Kidney epithelial cell (primary cell): Measurements from ENCODE around the gene SCYL1. TPM values are rescaled to one million over a fixed set of nuclear protein-coding genes. Genes with fewer than 3 reads are reported as not detected.

ENCODE experiments used
- DNase-seq: peaks from one replicate; pipeline ENCODE4 v3.0.0-alpha.2; 2010; ENCODE audit warnings: low read depth
- H3K27me3 ChIP-seq: 2 replicates; pipeline ENCODE4 v1.6.0; 2011; ENCODE audit warnings: low read length; ENCODE audit not compliant: control insufficient read depth, insufficient read depth
- H3K36me3 ChIP-seq: 2 replicates; pipeline ENCODE4 v1.5.1; 2011; ENCODE audit warnings: low read length; ENCODE audit not compliant: control insufficient read depth, insufficient read depth
- H3K4me3 ChIP-seq: 2 replicates; pipeline ENCODE4 v1.5.1; 2011; ENCODE audit warnings: low read depth, mild to moderate bottlenecking, control low read depth, low read length
- total RNA-seq: library from RNA; depleted of rRNA; stranded (reverse); fragments of >200 nt; gene quantifications from 2 replicates; pipeline ENCODE4 v1.2.3, GENCODE V29; 2015
- TF ChIP-seq, protein P1 (sequence below): IDR thresholded peaks from 2 replicates; pipeline ENCODE4 v1.5.1; 2011; ENCODE audit warnings: mild to moderate bottlenecking, moderate library complexity, low read length, control low read depth, inconsistent platforms; ENCODE audit not compliant: insufficient read depth, poor library complexity, severe bottlenecking

SCYL1 gene
- total RNA-seq, 1 donor from 2014 or later: 121 TPM

DNA sequence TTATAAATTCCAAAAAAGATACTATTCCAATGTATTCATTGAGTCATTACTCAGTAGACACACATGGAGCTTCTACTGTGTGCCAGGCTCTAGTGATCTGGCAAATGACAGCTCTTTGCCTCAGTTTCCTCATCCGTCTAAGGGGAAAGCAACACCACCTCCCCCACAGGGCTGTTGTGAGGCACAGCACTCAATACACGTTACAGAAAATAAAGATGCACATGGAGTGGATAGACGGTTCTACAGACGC lies 32.6 kb upstream of the SCYL1 start:
- H3K36me3 ChIP-seq: no peaks in the 10 kb centered on the region
- TF ChIP-seq, protein P1, sequence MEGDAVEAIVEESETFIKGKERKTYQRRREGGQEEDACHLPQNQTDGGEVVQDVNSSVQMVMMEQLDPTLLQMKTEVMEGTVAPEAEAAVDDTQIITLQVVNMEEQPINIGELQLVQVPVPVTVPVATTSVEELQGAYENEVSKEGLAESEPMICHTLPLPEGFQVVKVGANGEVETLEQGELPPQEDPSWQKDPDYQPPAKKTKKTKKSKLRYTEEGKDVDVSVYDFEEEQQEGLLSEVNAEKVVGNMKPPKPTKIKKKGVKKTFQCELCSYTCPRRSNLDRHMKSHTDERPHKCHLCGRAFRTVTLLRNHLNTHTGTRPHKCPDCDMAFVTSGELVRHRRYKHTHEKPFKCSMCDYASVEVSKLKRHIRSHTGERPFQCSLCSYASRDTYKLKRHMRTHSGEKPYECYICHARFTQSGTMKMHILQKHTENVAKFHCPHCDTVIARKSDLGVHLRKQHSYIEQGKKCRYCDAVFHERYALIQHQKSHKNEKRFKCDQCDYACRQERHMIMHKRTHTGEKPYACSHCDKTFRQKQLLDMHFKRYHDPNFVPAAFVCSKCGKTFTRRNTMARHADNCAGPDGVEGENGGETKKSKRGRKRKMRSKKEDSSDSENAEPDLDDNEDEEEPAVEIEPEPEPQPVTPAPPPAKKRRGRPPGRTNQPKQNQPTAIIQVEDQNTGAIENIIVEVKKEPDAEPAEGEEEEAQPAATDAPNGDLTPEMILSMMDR: no peak
- no peak overlapping the region for H3K4me3 ChIP-seq
- DNase-seq: no peak
- no peaks in the 10 kb centered on the region for H3K27me3 ChIP-seq

DNA sequence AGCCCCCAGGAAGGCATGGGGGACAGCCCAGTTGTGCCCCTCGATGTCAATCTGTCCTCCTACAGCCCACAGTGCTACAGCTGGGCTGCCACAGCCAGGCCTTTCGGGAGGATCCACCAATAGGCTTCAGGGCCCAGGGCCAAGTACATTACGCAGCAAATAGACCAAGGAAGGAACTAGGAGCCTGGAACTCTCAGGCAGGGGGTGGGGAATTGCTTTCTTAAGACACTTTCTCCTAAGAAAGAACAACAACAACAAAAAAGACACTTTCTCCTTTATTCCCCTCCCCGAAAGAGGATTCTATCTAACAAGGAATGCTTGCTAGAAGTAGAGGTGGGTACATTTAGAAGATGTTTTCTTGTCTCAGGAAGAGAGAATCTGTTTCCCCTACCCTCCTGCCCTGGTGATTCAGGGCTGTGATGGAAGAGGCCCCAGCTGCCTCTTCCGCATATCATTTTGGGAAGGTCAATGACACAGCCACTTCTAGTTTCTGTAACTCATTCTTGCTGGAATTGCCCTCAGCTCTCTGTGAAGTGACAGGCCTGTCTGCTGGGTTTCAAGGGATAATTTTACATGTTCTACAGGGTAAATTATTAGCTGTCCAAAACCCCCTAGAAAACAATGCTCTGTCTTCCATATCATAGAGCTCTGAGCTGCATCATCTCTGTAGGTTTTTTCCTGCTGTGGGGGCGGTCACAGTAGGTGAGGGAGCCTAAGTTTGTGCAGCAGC lies 32.1 kb upstream of the SCYL1 start:
- TF ChIP-seq, protein P1: no peak
- Histone ChIP-seq H3K4me3 (no peak overlapping the region), H3K36me3 (no peaks in the 10 kb centered on the region), H3K27me3 (no peaks in the 10 kb centered on the region)
- no peak for DNase-seq

DNA sequence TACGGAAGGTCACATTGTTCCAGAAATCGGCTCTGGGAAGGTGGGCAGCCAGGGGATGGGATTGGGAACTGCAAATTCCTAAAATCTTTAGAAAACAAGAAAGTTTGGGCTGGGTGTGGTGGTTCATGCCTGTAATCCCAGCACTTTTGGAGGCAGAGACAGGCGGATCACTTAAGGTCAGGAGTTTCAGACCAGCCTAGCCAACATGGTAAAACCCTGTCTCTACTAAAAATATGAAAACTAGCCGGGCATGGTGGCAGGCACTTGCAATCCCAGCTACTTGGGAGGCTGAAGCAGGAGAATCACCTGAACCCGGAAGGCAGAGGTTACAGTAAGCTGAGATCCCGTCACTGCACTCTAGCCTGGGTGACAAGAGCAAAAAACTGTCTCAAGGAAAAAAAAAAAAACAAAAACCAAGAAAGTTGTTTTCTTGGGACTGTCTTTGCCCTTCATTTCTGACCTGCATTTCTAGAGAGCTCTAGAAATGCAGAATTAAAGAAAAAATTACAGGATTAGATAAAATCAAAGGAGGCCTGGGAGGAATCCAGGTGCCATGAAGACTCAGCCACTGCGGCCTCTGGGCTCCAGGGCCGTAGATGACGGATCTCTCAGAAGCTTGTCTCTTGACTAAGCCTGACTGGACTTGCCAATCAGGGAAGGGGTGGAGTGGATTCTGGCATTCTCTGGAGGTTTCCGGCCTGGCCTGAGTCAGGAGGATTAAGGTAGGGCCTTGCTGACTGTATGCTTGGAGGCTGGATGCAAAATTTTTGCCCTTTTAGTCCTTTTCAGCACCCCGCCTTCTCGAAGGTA lies 31.3 kb upstream of the SCYL1 start:
- peak; percentile 88 for DNase-seq
- Histone ChIP-seq H3K36me3 (no peaks in the 10 kb centered on the region), H3K27me3 (no peaks in the 10 kb centered on the region), H3K4me3 (no peak overlapping the region)
- TF ChIP-seq, protein P1: no peak

DNA sequence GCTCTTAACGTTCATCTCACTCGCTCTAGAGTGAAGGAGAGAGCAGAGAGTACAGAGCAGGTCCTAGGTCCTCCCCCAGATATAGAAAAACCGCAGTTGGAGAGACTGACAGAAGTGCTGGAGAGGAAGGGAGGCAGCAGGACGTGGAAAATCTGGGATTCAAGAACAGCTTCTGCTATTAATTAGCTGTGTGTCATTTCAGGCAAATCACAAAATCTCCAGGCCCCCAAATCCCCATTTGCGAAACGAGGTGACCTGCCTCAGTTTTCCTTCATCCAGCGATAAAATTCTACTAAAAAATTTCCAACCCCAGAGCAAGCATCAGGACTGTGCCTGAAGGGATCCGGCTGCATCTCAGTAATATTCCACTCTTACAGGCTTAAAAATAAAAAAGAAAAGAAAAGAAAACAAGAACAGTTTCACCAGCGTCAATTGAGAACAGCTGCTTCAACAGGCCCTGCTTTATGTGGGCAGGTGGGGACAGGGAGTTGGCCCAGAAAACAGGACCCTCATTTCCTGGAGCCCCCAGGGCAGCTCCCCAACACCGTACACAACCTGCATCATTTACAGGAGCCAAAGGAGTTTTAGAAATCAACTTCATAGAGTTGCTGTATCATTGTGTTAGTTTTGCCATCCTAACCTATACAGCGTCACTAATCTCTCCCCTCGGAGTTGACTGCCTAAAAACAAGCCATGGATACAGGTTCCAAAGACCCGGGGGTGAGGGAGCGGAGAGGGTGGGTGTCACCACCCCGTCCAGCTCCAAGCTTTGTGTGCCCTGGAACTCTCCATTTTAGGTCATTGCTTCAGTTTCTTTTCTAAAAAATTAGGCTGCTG lies 28.4 kb upstream of the SCYL1 start:
- Histone ChIP-seq H3K27me3 (no peaks in the 10 kb centered on the region), H3K4me3 (peak overlapping the region; percentile 17), H3K36me3 (no peaks in the 10 kb centered on the region)
- DNase-seq: no peak
- TF ChIP-seq, protein P1: no peak

DNA sequence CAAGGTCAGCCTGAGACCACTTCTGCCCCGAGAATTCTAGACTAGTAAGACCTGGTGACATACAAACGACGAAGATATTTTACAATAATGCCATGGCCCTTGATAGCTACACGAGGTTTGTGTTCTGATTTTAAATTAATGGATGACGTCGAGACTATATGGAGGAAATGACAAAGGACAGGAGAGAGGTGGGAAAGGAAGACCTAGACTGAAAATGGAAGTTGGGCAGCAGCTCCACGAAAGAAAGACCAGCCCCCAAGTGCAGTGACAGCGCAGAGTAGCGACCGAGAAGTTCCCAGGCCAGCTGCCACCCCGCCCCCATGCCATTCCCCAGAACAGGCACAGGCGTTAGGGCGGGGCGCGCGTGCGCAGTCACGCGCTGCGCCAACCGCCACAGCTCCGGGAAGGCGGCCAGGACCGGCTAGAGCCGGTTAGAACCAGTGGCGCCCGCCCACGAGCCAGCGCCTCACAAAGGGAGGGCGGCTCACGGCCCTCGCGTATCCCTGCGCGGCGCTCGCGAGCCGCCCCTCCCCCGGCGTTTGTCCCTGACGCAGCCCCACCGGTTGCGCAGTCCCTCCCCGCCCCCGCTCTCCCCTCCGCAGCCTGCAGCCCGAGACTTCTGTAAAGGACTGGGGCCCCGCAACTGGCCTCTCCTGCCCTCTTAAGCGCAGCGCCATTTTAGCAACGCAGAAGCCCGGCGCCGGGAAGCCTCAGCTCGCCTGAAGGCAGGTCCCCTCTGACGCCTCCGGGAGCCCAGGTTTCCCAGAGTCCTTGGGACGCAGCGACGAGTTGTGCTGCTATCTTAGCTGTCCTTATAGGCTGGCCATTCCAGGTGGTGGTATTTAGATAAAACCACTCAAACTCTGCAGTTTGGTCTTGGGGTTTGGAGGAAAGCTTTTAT lies 27.5 kb upstream of the SCYL1 start:
- Histone ChIP-seq H3K36me3 (no peaks in the 10 kb centered on the region), H3K27me3 (no peaks in the 10 kb centered on the region), H3K4me3 (peak overlapping the region; percentile 84)
- no peak for DNase-seq
- TF ChIP-seq, protein P1: no peak
